GM12878 (cell line): ENCODE data around the gene HCRT.

Source experiments
- HDAC2 ChIP-seq: fragments of 200-600 bp; sonication (generic); IDR thresholded peaks from 2 replicates; pipeline ENCODE4 v1.6.1; 2017
- SPI1 ChIP-seq: IDR thresholded peaks from 2 replicates; pipeline ENCODE4 v1.6.1; 2011; ENCODE audit warnings: low read depth, mild to moderate bottlenecking, low read length, moderate library complexity, borderline replicate concordance; ENCODE audit not compliant: insufficient read depth
- SRF ChIP-seq, 2 experiments: IDR thresholded peaks; 2 replicates each; pipeline ENCODE4 v1.6.1; 2011; ENCODE audit warnings: low read depth in 2 of 2, low read length in 2 of 2, mild to moderate bottlenecking in 1 of 2, moderate library complexity in 1 of 2
- SUZ12 ChIP-seq: fragments of 200-600 bp; sonication (generic); IDR thresholded peaks from one replicate; pipeline ENCODE4 v1.6.1; 2018; ENCODE audit warnings: antibody characterized with exemption, mild to moderate bottlenecking; ENCODE audit not compliant: unreplicated experiment
- TAF1 ChIP-seq: IDR thresholded peaks from 2 replicates; pipeline ENCODE4 v1.6.1; 2011; ENCODE audit warnings: mild to moderate bottlenecking, low read depth, low read length, borderline replicate concordance
- TF ChIP-seq, protein P1 (sequence below): fragments of 450-650 bp; IDR thresholded peaks from 2 replicates; pipeline ENCODE4 v1.6.1; 2016; ENCODE audit warnings: mild to moderate bottlenecking, moderate library complexity, borderline replicate concordance
- TF ChIP-seq, protein P2 (sequence below), 3 experiments: IDR thresholded peaks in 2 of 3; conservative IDR thresholded peaks in 1 of 3; 2 replicates each; pipeline ENCODE4 v1.5.1; 2011; ENCODE audit warnings: low read depth in 3 of 3, low read length in 3 of 3, mild to moderate bottlenecking in 3 of 3, control low read depth in 2 of 3, moderate library complexity in 2 of 3, inconsistent platforms in 1 of 3, mixed read lengths in 1 of 3; ENCODE audit not compliant: control insufficient read depth in 2 of 3, insufficient read depth in 1 of 3; ENCODE audit errors: extremely low read depth in 1 of 3

DNA sequence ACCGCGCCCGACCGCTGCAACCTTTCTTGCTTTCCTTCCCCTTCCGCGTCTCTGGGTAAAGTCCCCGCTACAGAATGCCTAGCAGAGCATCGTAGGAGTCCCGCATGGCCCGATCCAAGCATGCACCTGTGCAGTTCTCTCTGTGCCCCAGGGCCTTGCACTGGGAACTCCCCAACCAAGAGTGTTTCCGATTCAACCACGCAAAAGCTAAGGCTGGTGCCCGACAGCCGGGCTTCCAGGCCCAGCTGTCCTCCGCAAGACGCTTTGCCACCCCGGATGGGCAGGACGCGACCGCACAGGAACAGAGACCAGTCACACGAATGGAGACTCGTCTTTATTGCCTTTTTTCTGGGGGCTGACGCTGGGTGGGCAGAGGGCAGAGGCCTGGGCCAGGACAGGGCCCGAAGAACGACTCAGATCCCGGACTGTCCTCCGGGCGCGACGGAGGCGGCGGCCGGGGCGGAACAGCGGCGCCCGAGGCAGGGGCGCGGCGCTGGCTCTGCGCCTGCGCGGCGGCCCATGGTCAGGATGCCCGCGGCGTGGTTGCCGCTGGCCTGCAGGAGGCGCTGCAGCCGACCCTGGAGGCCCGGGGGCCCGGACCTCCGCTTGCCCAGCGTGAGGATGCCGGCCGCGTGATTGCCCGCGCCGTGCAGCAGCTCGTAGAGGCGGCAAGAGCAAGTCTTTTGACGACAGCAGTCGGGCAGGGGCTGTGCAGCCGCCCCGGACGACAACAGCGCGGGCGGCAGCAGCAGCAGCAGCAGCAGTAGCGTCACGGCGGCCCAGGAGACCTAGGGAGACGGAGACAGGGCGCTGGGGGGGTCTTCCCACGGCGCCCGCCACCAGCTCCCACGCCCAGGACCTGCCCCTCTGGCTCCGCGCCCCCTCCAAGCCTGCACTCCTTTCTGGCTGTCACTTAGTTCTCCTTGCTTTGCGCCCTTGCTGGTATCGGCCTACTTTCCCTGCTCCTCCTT, 1.2 kb downstream of the HCRT start:
- TF ChIP-seq SPI1 = no peak
- no peak for TF ChIP-seq HDAC2
- 0 out of 4 replicates have a peak, but pooled peaks of 1 of the 2 experiments have one; percentile 52 for TF ChIP-seq SRF (IDR thresholded peaks at IDR 0.05; ENCODE audit: low read depth in 2 of 2, low read length in 2 of 2)
- TF ChIP-seq TAF1 = no peak
- no peak for TF ChIP-seq SUZ12
- TF ChIP-seq, protein P1, sequence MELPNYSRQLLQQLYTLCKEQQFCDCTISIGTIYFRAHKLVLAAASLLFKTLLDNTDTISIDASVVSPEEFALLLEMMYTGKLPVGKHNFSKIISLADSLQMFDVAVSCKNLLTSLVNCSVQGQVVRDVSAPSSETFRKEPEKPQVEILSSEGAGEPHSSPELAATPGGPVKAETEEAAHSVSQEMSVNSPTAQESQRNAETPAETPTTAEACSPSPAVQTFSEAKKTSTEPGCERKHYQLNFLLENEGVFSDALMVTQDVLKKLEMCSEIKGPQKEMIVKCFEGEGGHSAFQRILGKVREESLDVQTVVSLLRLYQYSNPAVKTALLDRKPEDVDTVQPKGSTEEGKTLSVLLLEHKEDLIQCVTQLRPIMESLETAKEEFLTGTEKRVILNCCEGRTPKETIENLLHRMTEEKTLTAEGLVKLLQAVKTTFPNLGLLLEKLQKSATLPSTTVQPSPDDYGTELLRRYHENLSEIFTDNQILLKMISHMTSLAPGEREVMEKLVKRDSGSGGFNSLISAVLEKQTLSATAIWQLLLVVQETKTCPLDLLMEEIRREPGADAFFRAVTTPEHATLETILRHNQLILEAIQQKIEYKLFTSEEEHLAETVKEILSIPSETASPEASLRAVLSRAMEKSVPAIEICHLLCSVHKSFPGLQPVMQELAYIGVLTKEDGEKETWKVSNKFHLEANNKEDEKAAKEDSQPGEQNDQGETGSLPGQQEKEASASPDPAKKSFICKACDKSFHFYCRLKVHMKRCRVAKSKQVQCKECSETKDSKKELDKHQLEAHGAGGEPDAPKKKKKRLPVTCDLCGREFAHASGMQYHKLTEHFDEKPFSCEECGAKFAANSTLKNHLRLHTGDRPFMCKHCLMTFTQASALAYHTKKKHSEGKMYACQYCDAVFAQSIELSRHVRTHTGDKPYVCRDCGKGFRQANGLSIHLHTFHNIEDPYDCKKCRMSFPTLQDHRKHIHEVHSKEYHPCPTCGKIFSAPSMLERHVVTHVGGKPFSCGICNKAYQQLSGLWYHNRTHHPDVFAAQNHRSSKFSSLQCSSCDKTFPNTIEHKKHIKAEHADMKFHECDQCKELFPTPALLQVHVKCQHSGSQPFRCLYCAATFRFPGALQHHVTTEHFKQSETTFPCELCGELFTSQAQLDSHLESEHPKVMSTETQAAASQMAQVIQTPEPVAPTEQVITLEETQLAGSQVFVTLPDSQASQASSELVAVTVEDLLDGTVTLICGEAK = no peak; the same call in 1 of the 2 replicates
- TF ChIP-seq, protein P2, sequence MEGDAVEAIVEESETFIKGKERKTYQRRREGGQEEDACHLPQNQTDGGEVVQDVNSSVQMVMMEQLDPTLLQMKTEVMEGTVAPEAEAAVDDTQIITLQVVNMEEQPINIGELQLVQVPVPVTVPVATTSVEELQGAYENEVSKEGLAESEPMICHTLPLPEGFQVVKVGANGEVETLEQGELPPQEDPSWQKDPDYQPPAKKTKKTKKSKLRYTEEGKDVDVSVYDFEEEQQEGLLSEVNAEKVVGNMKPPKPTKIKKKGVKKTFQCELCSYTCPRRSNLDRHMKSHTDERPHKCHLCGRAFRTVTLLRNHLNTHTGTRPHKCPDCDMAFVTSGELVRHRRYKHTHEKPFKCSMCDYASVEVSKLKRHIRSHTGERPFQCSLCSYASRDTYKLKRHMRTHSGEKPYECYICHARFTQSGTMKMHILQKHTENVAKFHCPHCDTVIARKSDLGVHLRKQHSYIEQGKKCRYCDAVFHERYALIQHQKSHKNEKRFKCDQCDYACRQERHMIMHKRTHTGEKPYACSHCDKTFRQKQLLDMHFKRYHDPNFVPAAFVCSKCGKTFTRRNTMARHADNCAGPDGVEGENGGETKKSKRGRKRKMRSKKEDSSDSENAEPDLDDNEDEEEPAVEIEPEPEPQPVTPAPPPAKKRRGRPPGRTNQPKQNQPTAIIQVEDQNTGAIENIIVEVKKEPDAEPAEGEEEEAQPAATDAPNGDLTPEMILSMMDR (IDR thresholded peaks at IDR 0.05 in 2 of 3, conservative IDR thresholded peaks at IDR 0.05 in 1 of 3; ENCODE audit: control insufficient read depth in 2 of 3, extremely low read depth in 1 of 3, insufficient read depth in 1 of 3, low read depth in 3 of 3, low read length in 3 of 3) = peak; percentile 74 to 90 (median 89)
